Mesothelial cell of epicardium (in vitro differentiated cells): ENCODE data around the gene TMEM140. TPM values are rescaled to one million over a fixed set of nuclear protein-coding genes. Genes with fewer than 3 reads are reported as not detected.

Source experiments
- DNase-seq, 2 experiments: peaks; one replicate each; pipeline ENCODE4 v3.0.0; 2021; ENCODE audit warnings: low spot score in 2 of 2; ENCODE audit not compliant: unreplicated experiment in 2 of 2
- H3K27ac Mint-ChIP-seq: 2 replicates; pipeline ENCODE4 v1.8.0; 2021; ENCODE audit warnings: mixed read lengths
- H3K27me3 Mint-ChIP-seq: 2 replicates; pipeline ENCODE4 v1.8.0; 2021; ENCODE audit warnings: low read depth, mixed read lengths
- H3K36me3 Mint-ChIP-seq: 2 replicates; pipeline ENCODE4 v1.8.0; 2021; ENCODE audit warnings: mixed read lengths
- H3K4me1 Mint-ChIP-seq: 2 replicates; pipeline ENCODE4 v1.8.0; 2021; ENCODE audit warnings: mixed read lengths
- H3K4me3 Mint-ChIP-seq: 2 replicates; pipeline ENCODE4 v1.8.0; 2021; ENCODE audit warnings: mild to moderate bottlenecking, moderate library complexity, mixed read lengths
- H3K9me3 Mint-ChIP-seq: 2 replicates; pipeline ENCODE4 v1.8.0; 2021; ENCODE audit warnings: mixed read lengths
- total RNA-seq: library from RNA; stranded (reverse); gene quantifications from 3 replicates; pipeline ENCODE4 v1.2.1, GENCODE V29; 2021
- TF ChIP-seq, protein P1 (sequence below): fragments of 200-600 bp; sonication (generic); IDR thresholded peaks from one replicate; pipeline ENCODE4 v1.5.0; 2021; ENCODE audit warnings: antibody characterized with exemption; ENCODE audit not compliant: unreplicated experiment

TMEM140 gene
- total RNA-seq, 1 donor from 2014 or later = 0.40 TPM

DNA sequence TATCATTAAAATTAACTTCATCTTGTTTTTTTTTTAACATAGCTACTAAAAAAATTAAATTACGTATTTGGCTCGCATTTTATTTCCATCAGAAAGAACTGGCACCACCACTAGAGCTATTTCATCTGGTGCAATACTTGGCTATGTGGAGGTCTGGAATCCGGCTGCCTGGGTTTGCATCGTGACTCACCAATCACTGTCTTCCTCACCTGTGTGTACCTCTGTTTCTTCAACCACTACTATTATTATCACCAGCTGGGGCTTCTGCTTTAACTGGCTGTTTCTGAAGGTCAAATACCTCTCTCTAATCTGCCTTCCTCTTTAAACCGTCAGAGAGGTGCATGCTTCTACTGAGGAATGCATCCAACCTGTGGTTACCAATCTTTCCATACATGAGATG, 57.0 kb downstream of the TMEM140 start:
- H3K36me3 Mint-ChIP-seq = peaks cover 10% of the 10 kb centered on the region
- TF ChIP-seq, protein P1, sequence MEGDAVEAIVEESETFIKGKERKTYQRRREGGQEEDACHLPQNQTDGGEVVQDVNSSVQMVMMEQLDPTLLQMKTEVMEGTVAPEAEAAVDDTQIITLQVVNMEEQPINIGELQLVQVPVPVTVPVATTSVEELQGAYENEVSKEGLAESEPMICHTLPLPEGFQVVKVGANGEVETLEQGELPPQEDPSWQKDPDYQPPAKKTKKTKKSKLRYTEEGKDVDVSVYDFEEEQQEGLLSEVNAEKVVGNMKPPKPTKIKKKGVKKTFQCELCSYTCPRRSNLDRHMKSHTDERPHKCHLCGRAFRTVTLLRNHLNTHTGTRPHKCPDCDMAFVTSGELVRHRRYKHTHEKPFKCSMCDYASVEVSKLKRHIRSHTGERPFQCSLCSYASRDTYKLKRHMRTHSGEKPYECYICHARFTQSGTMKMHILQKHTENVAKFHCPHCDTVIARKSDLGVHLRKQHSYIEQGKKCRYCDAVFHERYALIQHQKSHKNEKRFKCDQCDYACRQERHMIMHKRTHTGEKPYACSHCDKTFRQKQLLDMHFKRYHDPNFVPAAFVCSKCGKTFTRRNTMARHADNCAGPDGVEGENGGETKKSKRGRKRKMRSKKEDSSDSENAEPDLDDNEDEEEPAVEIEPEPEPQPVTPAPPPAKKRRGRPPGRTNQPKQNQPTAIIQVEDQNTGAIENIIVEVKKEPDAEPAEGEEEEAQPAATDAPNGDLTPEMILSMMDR = no peak
- no peak for DNase-seq
- H3K9me3 Mint-ChIP-seq = no peaks in the 10 kb centered on the region
- H3K4me1 Mint-ChIP-seq = peaks cover 8% of the 10 kb centered on the region
- H3K4me3 Mint-ChIP-seq = no peak overlapping the region
- no peak overlapping the region for H3K27ac Mint-ChIP-seq
- no peaks in the 10 kb centered on the region for H3K27me3 Mint-ChIP-seq

DNA sequence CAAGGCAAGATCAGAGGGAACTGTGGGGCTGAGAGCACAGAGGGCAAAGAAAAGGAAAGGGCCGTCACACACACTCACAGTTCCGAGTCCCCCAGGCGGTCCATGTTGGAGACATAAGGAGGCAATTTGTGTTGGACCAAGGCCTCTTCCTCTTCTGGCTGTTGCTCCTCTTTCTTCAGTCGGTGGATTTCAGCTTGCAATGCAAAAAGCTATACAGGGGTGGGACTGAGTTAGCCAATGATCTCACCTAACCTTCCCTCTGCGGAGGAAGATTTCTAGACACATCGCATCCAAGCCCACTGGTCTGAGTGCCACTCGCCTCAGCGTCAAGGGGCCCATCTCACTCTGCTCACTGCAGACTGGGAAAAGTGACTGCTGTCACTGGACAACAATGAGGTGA, 58.0 kb downstream of the TMEM140 start:
- peaks cover 10% of the 10 kb centered on the region for H3K36me3 Mint-ChIP-seq
- no peak overlapping the region for H3K4me3 Mint-ChIP-seq

DNA sequence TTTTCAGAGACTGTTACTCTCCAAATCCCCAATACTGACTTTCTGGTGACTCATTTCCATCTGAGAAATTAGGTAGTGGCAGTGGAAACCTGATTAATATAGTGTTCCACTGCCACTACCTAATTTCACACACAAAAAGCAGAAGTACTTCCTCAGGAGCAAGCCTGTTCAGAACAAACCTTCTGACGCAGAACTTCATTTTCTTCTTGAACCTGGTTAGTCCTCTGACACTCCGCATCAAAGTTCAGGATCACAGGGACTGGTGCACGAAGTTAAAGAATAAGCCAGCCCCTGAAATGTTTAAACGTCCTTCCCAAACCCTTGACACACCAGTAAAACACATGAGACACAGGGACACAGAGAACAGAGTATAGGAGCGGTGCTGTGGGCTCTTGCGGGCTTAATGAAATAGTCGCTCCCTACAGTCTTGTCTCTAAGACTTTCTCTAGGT, 59.1 kb downstream of the TMEM140 start:
- peaks cover 8% of the 10 kb centered on the region for H3K36me3 Mint-ChIP-seq
- DNase-seq = no peak
- peaks cover 10% of the 10 kb centered on the region for H3K4me1 Mint-ChIP-seq
- no peaks in the 10 kb centered on the region for H3K9me3 Mint-ChIP-seq
- no peak overlapping the region for H3K27ac Mint-ChIP-seq
- no peaks in the 10 kb centered on the region for H3K27me3 Mint-ChIP-seq
- H3K4me3 Mint-ChIP-seq = no peak overlapping the region
- TF ChIP-seq, protein P1 = no peak

More for the DNA sequence above, 58.0 kb downstream of the TMEM140 start:
- Mint-ChIP-seq H3K27ac (no peak overlapping the region), H3K4me1 (peaks cover 8% of the 10 kb centered on the region), H3K9me3 (no peaks in the 10 kb centered on the region), H3K27me3 (no peaks in the 10 kb centered on the region)
- TF ChIP-seq, protein P1 = no peak
- DNase-seq = no peak

DNA sequence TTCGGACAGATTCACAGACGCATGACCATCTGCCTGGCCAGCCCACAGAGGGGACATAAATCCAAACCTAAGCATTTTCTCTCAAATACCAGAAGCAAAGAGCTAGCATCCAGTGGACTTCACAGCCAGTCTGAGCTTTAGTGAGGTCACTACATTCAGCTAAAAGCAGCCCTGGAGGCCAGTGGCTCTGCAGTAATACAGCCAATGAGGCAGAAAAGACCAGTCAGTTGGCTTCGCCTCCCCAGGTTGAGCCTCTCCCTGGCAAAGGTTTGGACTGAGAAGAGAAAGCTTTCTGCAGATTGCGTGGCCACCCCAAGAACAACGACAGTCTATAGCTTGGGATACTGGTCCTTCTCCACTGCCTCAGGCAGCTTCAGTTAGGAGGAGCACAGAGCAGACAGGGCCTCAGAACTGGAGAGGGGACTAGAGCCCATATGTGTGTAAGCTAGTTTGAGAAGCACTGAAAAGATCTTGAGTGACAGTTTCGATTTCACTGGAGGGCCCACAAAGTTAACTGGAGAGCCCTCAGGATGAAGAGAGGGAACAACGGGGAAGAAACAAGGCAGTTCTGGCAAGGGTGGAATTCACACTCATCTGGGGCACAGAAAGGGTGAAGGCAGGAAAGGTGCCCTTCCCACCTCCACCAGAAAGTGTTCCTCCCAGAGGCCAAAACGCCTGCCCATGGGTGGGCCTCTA, 59.7 kb downstream of the TMEM140 start:
- no peak overlapping the region for H3K27ac Mint-ChIP-seq
- TF ChIP-seq, protein P1 = no peak

DNA sequence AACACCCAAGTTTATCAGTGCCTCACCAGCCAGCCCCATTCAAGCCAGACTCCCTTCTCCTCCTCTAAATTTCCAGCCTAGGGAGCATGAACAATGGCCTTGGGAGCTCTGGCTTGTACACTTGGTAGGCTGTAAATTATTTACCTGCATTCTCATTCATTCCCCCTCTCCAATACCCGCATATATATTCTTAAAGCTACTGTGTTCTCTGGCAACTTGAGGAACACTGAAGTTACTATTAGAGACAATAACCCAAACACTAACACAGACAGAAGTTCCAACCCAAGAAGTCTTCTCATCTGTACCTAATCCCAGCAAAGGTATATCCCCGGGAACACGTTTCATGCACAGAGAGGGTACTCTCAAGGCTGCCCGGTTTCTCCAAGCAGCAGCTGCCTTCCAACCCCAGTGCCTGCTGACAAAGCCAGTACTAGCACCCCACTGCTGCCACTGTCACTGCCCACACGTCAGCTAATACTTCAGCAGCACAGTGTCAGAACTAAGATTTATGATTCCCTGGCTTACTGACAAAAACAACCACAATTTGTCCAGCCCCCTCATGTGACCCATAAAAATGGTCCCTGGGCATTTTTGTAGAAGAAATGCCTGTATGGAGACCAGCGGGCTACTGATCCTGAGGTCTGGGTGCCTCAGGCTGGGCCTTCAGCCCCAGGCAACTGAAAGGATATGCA, 60.4 kb downstream of the TMEM140 start:
- H3K4me3 Mint-ChIP-seq = no peak overlapping the region
- TF ChIP-seq, protein P1 = no peak

More for the DNA sequence above, 59.7 kb downstream of the TMEM140 start:
- Mint-ChIP-seq H3K4me3 (no peak overlapping the region), H3K4me1 (peaks cover 10% of the 10 kb centered on the region), H3K36me3 (peaks cover 8% of the 10 kb centered on the region), H3K9me3 (no peaks in the 10 kb centered on the region), H3K27me3 (no peaks in the 10 kb centered on the region)
- DNase-seq = no peak

More for the DNA sequence above, 60.4 kb downstream of the TMEM140 start:
- Mint-ChIP-seq H3K36me3 (peaks cover 8% of the 10 kb centered on the region), H3K9me3 (no peaks in the 10 kb centered on the region), H3K27me3 (no peaks in the 10 kb centered on the region), H3K4me1 (peaks cover 10% of the 10 kb centered on the region), H3K27ac (no peak overlapping the region)
- no peak for DNase-seq
